Activated naive CD4-positive, alpha-beta T cell treated with anti-CD3 and anti-CD28 coated beads for 36 hours (primary cell): ENCODE results near the gene GOLGA8K. TPM values are rescaled to one million over a fixed set of nuclear protein-coding genes. Genes with fewer than 3 reads are reported as not detected.
"Not testable (repeated sequence)": the region's sequence is repeated elsewhere in the genome, so short reads cannot be mapped to it uniquely, and the experiment has no call there.

ENCODE experiments used
- CTCF ChIA-PET: fragments of 350-600 bp; sonication (Branson Sonifier 250); formaldehyde crosslinking; loops from one replicate; lab custom pipeline; 2021; ENCODE audit warnings: antibody characterized with exemption; lab: Charles Lee
- DNase-seq: peaks from one replicate; pipeline ENCODE4 v3.0.0-alpha.2; 2020
- H3K27ac Mint-ChIP-seq: one replicate; pipeline ENCODE4 v1.8.0; 2021; ENCODE audit warnings: mild to moderate bottlenecking, mixed read lengths
- H3K27me3 Mint-ChIP-seq: one replicate; pipeline ENCODE4 v1.8.0; 2021; ENCODE audit warnings: low read depth, mixed read lengths
- H3K36me3 Mint-ChIP-seq: one replicate; pipeline ENCODE4 v1.8.0; 2021; ENCODE audit warnings: low read depth, mixed read lengths
- H3K4me1 Mint-ChIP-seq: one replicate; pipeline ENCODE4 v1.8.0; 2021; ENCODE audit warnings: low read depth, mixed read lengths
- H3K4me3 Mint-ChIP-seq: one replicate; pipeline ENCODE4 v1.8.0; 2021; ENCODE audit warnings: mild to moderate bottlenecking, moderate library complexity, mixed read lengths
- H3K9me3 Mint-ChIP-seq: one replicate; pipeline ENCODE4 v1.8.0; 2021; ENCODE audit warnings: mixed read lengths
- intact Hi-C: fragments of 100-400 bp; cut with micrococcal nuclease; formaldehyde crosslinking; loops from one replicate; pipeline ENCODE4 v1.15.1; 2023
- total RNA-seq, 2 experiments: library from RNA; stranded (reverse); gene quantifications; one replicate each; pipeline ENCODE4 v1.2.3, GENCODE V29; 2021

GOLGA8K gene
- total RNA-seq, 2 experiments from 2014 or later = not detected

DNA sequence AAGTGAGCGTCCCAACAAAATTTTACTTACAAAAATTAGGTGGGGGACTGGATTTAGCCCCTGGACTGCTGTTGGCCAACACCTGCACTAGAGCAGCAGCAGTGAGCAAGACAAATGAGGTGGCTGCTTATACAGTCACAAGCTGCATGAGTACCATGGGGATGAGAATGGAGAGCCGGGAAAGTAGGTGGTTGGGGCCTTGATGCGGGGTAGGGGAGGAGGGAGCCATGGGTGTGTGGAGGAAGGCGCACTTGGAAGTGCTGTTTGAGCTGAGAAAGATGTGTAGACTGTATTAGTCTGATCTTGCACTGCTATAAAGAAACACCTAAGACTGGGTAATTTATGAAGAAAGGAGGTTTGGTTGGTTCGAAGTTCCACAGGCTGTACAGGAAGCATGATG lies 31.0 kb downstream of the GOLGA8K start:
- H3K4me3 Mint-ChIP-seq, H3K27ac Mint-ChIP-seq, DNase-seq, CTCF ChIA-PET, H3K27me3 Mint-ChIP-seq, intact Hi-C loops, H3K36me3 Mint-ChIP-seq, H3K9me3 Mint-ChIP-seq, H3K4me1 Mint-ChIP-seq: not testable (repeated sequence)

DNA sequence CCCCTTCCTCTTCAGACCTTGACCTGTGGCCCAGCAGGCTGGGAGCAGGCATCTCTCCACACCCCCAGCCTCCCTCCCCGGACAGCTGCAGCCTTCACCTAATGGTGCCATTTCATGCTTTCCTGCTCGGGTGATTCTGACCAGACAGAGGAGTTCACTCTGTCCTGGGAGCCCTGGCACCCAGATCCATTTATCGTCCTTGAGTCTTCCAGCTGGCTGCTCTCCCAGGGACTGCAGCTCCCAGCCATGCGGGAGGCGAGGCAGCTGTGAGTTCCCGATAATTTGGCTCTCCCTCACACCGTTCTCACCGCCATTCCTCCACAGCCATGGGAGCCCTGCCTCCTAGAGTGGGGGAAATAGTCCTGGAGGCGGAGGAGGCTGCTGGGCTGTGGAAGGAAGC lies 32.6 kb downstream of the GOLGA8K start:
- H3K36me3 Mint-ChIP-seq, DNase-seq, CTCF ChIA-PET, H3K27ac Mint-ChIP-seq, intact Hi-C loops, H3K4me1 Mint-ChIP-seq, H3K9me3 Mint-ChIP-seq, H3K4me3 Mint-ChIP-seq, H3K27me3 Mint-ChIP-seq: not testable (repeated sequence)

GRCh38 chr15:32370064-32370463 lies 33.0 kb downstream of the GOLGA8K start:
- H3K27ac Mint-ChIP-seq, H3K27me3 Mint-ChIP-seq, H3K36me3 Mint-ChIP-seq, H3K9me3 Mint-ChIP-seq, H3K4me3 Mint-ChIP-seq, DNase-seq, intact Hi-C loops, H3K4me1 Mint-ChIP-seq, CTCF ChIA-PET: not testable (repeated sequence)

- H3K9me3 Mint-ChIP-seq, intact Hi-C loops, H3K27me3 Mint-ChIP-seq, DNase-seq, H3K36me3 Mint-ChIP-seq, H3K4me3 Mint-ChIP-seq, H3K27ac Mint-ChIP-seq, H3K4me1 Mint-ChIP-seq, CTCF ChIA-PET: not testable (repeated sequence)
These were observed 36.6 kb downstream of the GOLGA8K start for GRCh38 chr15:32366492-32366891.

DNA sequence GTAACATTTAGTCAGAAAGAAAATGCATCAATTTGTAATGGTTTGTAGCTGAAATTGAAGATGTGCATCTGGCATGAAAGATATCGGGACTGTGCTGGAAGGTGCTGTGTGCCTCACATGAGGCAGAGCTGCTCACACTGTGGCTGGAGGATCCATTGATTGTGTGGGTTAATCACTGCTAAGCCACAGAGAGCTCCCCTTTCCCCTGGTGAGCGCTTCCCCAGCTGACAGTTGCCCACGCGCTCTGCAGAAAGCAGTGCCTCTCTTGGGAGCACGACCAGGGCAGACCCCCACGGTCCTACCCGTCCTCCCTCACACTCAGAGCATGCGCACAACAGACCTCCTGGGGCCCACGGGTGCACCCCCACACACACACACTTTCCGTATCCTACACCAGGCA lies 37.1 kb downstream of the GOLGA8K start:
- DNase-seq, H3K4me3 Mint-ChIP-seq, H3K27me3 Mint-ChIP-seq, H3K27ac Mint-ChIP-seq, CTCF ChIA-PET, intact Hi-C loops, H3K36me3 Mint-ChIP-seq, H3K4me1 Mint-ChIP-seq, H3K9me3 Mint-ChIP-seq: not testable (repeated sequence)

- DNase-seq, H3K4me3 Mint-ChIP-seq, CTCF ChIA-PET, H3K9me3 Mint-ChIP-seq, H3K27me3 Mint-ChIP-seq, H3K36me3 Mint-ChIP-seq, intact Hi-C loops, H3K4me1 Mint-ChIP-seq, H3K27ac Mint-ChIP-seq: not testable (repeated sequence)
These were observed 38.1 kb downstream of the GOLGA8K start for GRCh38 chr15:32364944-32365343.

- not testable (repeated sequence) for H3K4me1 Mint-ChIP-seq
These were observed 39.6 kb downstream of the GOLGA8K start for GRCh38 chr15:32363449-32363848.

DNA sequence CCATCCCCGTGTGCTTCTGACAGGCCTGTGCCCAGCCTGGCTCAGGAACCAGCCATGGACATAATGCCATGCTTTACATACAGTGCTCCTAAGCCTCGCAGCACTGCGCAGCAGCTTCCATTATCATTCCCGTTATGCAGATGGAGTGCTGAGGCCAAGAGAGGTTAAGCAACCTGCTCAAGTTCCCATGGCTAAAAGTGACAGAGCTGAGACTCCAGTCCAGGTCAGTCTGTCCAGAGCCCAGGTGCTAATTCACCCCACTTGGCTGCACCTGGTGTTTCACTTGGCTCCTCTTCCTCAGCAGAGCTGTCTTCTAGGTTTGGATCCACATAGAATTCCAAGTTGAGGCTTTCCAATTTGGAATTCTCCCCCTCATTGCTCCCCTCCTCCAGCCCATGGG lies 41.4 kb downstream of the GOLGA8K start:
- H3K4me3 Mint-ChIP-seq, CTCF ChIA-PET, H3K9me3 Mint-ChIP-seq, H3K27ac Mint-ChIP-seq, H3K27me3 Mint-ChIP-seq, intact Hi-C loops, H3K36me3 Mint-ChIP-seq, H3K4me1 Mint-ChIP-seq, DNase-seq: not testable (repeated sequence)

More at GRCh38 chr15:32363449-32363848, 39.6 kb downstream of the GOLGA8K start:
- H3K27ac Mint-ChIP-seq, H3K27me3 Mint-ChIP-seq, CTCF ChIA-PET, intact Hi-C loops, H3K36me3 Mint-ChIP-seq, DNase-seq, H3K4me3 Mint-ChIP-seq, H3K9me3 Mint-ChIP-seq: not testable (repeated sequence)

DNA sequence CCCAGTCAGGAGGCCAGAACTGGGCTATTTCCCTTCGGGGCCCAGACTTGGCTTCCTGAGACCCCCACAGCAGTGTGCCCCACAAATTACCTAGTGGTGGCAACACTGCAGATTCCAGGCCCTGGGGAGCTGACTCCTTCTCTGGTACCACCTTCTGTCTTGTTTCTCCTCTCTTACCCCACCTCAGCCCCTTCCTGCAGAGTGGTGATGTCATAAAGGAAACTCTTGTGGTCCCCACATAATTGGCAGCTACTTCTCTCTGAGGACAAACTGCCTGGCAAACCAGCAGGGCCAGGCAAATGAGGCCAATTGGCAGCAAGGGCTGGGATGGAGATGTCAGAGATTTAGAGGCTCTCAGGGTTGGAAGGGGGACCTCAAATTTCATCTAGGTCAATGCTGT lies 44.6 kb downstream of the GOLGA8K start:
- H3K27ac Mint-ChIP-seq, intact Hi-C loops, H3K36me3 Mint-ChIP-seq, DNase-seq, H3K9me3 Mint-ChIP-seq, CTCF ChIA-PET, H3K4me1 Mint-ChIP-seq, H3K4me3 Mint-ChIP-seq, H3K27me3 Mint-ChIP-seq: not testable (repeated sequence)

DNA sequence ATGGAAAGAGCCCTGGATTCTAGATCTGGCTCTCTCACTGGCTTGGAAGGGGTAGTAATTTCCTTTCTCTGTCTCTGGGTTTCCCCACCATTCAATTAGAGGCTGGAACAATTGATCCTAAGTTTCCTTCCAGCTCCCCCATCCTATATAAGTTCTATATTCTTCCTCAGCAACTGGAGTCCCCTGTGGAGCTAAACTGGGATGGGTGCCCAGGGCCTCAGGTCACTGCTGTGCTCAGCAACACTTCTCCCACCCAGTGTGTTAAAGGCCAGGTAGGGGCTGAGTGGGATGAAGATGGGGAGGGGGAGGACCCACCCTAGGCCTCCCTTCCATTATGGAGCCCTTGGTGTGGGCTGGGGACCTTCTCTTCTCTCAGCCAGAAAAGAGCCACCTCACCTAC lies 46.2 kb downstream of the GOLGA8K start:
- H3K4me1 Mint-ChIP-seq, H3K27ac Mint-ChIP-seq, CTCF ChIA-PET: not testable (repeated sequence)

GRCh38 chr15:32352748-32353147 lies 50.3 kb downstream of the GOLGA8K start:
- DNase-seq, H3K36me3 Mint-ChIP-seq, H3K9me3 Mint-ChIP-seq, intact Hi-C loops, H3K27me3 Mint-ChIP-seq, H3K27ac Mint-ChIP-seq, H3K4me1 Mint-ChIP-seq, H3K4me3 Mint-ChIP-seq, CTCF ChIA-PET: not testable (repeated sequence)

More for the DNA sequence above, 46.2 kb downstream of the GOLGA8K start:
- H3K4me3 Mint-ChIP-seq, DNase-seq, H3K27me3 Mint-ChIP-seq, intact Hi-C loops, H3K9me3 Mint-ChIP-seq, H3K36me3 Mint-ChIP-seq: not testable (repeated sequence)

DNA sequence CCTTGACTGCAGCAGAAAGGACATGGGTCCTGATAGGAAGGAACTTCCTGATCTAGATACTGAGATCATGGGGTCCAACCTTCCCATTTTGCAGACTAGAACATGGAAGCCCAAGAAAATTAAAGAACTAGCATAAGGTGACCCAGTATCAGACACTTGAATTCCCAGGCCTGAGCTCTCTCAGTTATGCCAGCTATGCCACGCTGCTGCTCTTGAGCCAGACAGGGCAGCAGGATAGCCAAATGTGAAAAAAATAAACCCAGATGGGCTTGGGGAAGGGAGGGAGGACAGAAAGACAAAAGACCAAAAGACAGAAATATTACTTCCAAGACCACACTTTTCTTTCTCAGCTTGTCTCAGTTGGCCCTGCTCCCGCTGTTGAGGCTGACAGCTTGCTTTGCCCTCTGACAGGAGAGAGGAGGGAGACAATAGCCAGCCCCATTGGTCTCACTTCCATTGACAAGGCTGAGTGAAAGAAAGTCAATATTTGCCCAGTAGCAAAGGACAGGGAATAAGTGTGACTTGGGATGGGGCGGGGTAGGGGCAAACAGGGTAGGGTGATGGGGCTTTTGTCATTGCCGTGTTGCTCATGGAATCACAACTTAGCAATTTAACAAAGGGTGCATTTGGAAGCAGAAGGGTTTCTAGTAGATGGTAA lies 52.4 kb downstream of the GOLGA8K start:
- intact Hi-C loops = not testable (repeated sequence)

GRCh38 chr15:32347037-32347436 lies 56.1 kb downstream of the GOLGA8K start:
- H3K9me3 Mint-ChIP-seq, H3K27ac Mint-ChIP-seq, H3K27me3 Mint-ChIP-seq, H3K4me3 Mint-ChIP-seq, CTCF ChIA-PET, intact Hi-C loops, H3K36me3 Mint-ChIP-seq, H3K4me1 Mint-ChIP-seq, DNase-seq: not testable (repeated sequence)

More for the DNA sequence above, 52.4 kb downstream of the GOLGA8K start:
- H3K4me3 Mint-ChIP-seq, H3K4me1 Mint-ChIP-seq, H3K36me3 Mint-ChIP-seq, CTCF ChIA-PET, H3K27me3 Mint-ChIP-seq, H3K9me3 Mint-ChIP-seq, H3K27ac Mint-ChIP-seq, DNase-seq: not testable (repeated sequence)
